GM12878 (cell line): ENCODE data around the gene CEBPG.

Experiments
- CBFB ChIP-seq: IDR thresholded peaks from 2 replicates; pipeline ENCODE4 v1.6.1; 2016; ENCODE audit warnings: antibody characterized with exemption, low read depth
- CHD2 ChIP-seq: IDR thresholded peaks from 2 replicates; pipeline ENCODE4 v1.6.1; 2011; ENCODE audit warnings: low read depth, low read length, improper control_type of control experiment, borderline replicate concordance
- ESRRA ChIP-seq: IDR thresholded peaks from 2 replicates; pipeline ENCODE4 v1.6.1; 2012; ENCODE audit warnings: mild to moderate bottlenecking, low read length, improper control_type of control experiment
- NRF1 ChIP-seq: conservative IDR thresholded peaks from 2 replicates; pipeline ENCODE4 v1.6.1; 2011; ENCODE audit warnings: mild to moderate bottlenecking, low read depth, low read length, improper control_type of control experiment
- POLR2AphosphoS5 ChIP-seq: IDR thresholded peaks from 2 replicates; pipeline ENCODE4 v1.6.1; 2011; ENCODE audit warnings: mild to moderate bottlenecking, low read length, inconsistent platforms
- SP1 ChIP-seq: IDR thresholded peaks from one replicate; pipeline ENCODE4 v1.6.1; 2011; ENCODE audit warnings: low read depth, low read length
- SREBF2 ChIP-seq: IDR thresholded peaks from 2 replicates; pipeline ENCODE4 v1.6.1; 2012; ENCODE audit warnings: mild to moderate bottlenecking, low read length
- YY1 ChIP-seq: IDR thresholded peaks from 2 replicates; pipeline ENCODE4 v1.6.1; 2011; ENCODE audit warnings: low read depth, mild to moderate bottlenecking, low read length
- ZNF622 ChIP-seq: fragments of 450-650 bp; IDR thresholded peaks from 2 replicates; pipeline ENCODE4 v1.6.1; 2017; ENCODE audit warnings: mild to moderate bottlenecking, inconsistent platforms
- TF ChIP-seq, protein P1 (sequence below): IDR thresholded peaks from 2 replicates; pipeline ENCODE4 v1.6.1; 2011; ENCODE audit warnings: low read depth, mild to moderate bottlenecking, low read length, moderate library complexity, borderline replicate concordance; ENCODE audit errors: extremely low read depth
- TF ChIP-seq, protein P2 (sequence below), 3 experiments: IDR thresholded peaks in 2 of 3; conservative IDR thresholded peaks in 1 of 3; 2 replicates each; pipeline ENCODE4 v1.5.1; 2011; ENCODE audit warnings: low read depth in 3 of 3, low read length in 3 of 3, mild to moderate bottlenecking in 3 of 3, control low read depth in 2 of 3, moderate library complexity in 2 of 3, inconsistent platforms in 1 of 3, mixed read lengths in 1 of 3; ENCODE audit not compliant: control insufficient read depth in 2 of 3, insufficient read depth in 1 of 3; ENCODE audit errors: extremely low read depth in 1 of 3
- TF ChIP-seq, protein P3 (sequence below): IDR thresholded peaks from 2 replicates; pipeline ENCODE4 v1.6.1; 2012; ENCODE audit warnings: mild to moderate bottlenecking, low read depth, low read length
- TF ChIP-seq, protein P4 (sequence below): fragments of 450-650 bp; IDR thresholded peaks from 2 replicates; pipeline ENCODE4 v1.6.1; 2016; ENCODE audit warnings: mild to moderate bottlenecking
- TF ChIP-seq, protein P5 (sequence below): fragments of 150-350 bp; IDR thresholded peaks from 2 replicates; pipeline ENCODE4 v1.6.1; 2016; ENCODE audit warnings: low read depth, low read length

DNA sequence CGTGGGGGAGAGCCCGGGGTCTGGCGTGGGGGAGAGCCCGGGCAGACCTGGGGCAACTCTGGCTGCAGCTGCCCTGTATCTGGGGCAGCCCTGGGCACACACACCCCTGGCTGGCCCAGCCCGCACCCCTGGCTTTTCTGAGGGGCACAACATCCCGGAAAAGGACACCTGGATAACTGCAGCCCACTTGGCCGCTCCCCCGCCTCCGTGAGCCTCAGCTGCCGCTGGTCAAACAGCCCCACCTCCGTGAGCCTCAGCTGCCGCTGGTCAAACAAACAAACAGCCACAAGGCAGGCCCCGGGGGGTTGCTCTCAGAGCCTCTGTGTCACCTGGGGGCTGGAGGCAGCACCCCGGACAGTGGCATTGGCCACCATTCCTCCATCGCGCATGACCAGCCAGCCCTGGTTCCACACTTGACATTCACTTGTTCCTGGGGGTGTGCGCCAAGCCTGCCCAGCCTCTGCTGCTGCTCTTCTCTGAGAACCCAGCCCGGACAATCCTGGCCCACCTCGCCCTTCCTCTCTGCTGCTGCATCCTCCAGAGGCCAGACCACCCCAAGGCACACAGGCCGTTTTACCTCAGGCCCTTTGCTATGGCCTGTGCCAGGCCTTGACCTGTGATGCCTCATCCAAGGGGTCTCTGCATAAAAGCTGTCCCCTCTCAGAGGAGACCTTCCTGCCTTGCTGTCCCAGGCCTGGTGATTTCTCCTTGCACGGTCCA is 19.9 kb downstream of the CEBPG start:
- TF ChIP-seq, protein P1, sequence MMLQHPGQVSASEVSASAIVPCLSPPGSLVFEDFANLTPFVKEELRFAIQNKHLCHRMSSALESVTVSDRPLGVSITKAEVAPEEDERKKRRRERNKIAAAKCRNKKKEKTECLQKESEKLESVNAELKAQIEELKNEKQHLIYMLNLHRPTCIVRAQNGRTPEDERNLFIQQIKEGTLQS: no peak
- TF ChIP-seq, protein P2, sequence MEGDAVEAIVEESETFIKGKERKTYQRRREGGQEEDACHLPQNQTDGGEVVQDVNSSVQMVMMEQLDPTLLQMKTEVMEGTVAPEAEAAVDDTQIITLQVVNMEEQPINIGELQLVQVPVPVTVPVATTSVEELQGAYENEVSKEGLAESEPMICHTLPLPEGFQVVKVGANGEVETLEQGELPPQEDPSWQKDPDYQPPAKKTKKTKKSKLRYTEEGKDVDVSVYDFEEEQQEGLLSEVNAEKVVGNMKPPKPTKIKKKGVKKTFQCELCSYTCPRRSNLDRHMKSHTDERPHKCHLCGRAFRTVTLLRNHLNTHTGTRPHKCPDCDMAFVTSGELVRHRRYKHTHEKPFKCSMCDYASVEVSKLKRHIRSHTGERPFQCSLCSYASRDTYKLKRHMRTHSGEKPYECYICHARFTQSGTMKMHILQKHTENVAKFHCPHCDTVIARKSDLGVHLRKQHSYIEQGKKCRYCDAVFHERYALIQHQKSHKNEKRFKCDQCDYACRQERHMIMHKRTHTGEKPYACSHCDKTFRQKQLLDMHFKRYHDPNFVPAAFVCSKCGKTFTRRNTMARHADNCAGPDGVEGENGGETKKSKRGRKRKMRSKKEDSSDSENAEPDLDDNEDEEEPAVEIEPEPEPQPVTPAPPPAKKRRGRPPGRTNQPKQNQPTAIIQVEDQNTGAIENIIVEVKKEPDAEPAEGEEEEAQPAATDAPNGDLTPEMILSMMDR (IDR thresholded peaks at IDR 0.05 in 2 of 3, conservative IDR thresholded peaks at IDR 0.05 in 1 of 3; ENCODE audit: control insufficient read depth in 2 of 3, extremely low read depth in 1 of 3, insufficient read depth in 1 of 3, low read depth in 3 of 3, low read length in 3 of 3): no peak
- no peak for TF ChIP-seq ESRRA
- no peak for TF ChIP-seq CBFB
- no peak for TF ChIP-seq ZNF622
- TF ChIP-seq SP1: no peak
- TF ChIP-seq YY1: no peak
- TF ChIP-seq, protein P3, sequence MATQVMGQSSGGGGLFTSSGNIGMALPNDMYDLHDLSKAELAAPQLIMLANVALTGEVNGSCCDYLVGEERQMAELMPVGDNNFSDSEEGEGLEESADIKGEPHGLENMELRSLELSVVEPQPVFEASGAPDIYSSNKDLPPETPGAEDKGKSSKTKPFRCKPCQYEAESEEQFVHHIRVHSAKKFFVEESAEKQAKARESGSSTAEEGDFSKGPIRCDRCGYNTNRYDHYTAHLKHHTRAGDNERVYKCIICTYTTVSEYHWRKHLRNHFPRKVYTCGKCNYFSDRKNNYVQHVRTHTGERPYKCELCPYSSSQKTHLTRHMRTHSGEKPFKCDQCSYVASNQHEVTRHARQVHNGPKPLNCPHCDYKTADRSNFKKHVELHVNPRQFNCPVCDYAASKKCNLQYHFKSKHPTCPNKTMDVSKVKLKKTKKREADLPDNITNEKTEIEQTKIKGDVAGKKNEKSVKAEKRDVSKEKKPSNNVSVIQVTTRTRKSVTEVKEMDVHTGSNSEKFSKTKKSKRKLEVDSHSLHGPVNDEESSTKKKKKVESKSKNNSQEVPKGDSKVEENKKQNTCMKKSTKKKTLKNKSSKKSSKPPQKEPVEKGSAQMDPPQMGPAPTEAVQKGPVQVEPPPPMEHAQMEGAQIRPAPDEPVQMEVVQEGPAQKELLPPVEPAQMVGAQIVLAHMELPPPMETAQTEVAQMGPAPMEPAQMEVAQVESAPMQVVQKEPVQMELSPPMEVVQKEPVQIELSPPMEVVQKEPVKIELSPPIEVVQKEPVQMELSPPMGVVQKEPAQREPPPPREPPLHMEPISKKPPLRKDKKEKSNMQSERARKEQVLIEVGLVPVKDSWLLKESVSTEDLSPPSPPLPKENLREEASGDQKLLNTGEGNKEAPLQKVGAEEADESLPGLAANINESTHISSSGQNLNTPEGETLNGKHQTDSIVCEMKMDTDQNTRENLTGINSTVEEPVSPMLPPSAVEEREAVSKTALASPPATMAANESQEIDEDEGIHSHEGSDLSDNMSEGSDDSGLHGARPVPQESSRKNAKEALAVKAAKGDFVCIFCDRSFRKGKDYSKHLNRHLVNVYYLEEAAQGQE: no peak
- no peak for TF ChIP-seq CHD2
- TF ChIP-seq, protein P4, sequence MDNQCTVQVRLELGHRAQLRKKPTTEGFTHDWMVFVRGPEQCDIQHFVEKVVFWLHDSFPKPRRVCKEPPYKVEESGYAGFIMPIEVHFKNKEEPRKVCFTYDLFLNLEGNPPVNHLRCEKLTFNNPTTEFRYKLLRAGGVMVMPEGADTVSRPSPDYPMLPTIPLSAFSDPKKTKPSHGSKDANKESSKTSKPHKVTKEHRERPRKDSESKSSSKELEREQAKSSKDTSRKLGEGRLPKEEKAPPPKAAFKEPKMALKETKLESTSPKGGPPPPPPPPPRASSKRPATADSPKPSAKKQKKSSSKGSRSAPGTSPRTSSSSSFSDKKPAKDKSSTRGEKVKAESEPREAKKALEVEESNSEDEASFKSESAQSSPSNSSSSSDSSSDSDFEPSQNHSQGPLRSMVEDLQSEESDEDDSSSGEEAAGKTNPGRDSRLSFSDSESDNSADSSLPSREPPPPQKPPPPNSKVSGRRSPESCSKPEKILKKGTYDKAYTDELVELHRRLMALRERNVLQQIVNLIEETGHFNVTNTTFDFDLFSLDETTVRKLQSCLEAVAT: no peak
- TF ChIP-seq NRF1: no peak
- TF ChIP-seq POLR2AphosphoS5: no peak
- no peak for TF ChIP-seq SREBF2
- TF ChIP-seq, protein P5, sequence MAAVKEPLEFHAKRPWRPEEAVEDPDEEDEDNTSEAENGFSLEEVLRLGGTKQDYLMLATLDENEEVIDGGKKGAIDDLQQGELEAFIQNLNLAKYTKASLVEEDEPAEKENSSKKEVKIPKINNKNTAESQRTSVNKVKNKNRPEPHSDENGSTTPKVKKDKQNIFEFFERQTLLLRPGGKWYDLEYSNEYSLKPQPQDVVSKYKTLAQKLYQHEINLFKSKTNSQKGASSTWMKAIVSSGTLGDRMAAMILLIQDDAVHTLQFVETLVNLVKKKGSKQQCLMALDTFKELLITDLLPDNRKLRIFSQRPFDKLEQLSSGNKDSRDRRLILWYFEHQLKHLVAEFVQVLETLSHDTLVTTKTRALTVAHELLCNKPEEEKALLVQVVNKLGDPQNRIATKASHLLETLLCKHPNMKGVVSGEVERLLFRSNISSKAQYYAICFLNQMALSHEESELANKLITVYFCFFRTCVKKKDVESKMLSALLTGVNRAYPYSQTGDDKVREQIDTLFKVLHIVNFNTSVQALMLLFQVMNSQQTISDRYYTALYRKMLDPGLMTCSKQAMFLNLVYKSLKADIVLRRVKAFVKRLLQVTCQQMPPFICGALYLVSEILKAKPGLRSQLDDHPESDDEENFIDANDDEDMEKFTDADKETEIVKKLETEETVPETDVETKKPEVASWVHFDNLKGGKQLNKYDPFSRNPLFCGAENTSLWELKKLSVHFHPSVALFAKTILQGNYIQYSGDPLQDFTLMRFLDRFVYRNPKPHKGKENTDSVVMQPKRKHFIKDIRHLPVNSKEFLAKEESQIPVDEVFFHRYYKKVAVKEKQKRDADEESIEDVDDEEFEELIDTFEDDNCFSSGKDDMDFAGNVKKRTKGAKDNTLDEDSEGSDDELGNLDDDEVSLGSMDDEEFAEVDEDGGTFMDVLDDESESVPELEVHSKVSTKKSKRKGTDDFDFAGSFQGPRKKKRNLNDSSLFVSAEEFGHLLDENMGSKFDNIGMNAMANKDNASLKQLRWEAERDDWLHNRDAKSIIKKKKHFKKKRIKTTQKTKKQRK: no peak
